H1 (cell line): ENCODE results near the gene HOXB4. TPM values are rescaled to one million over a fixed set of nuclear protein-coding genes. Genes with fewer than 3 reads are reported as not detected.

ENCODE experiments used
- BRCA1 ChIP-seq: IDR thresholded peaks from 2 replicates; pipeline ENCODE4 v1.6.1; 2012; ENCODE audit warnings: low read depth, low read length, improper control_type of control experiment
- CBX8 ChIP-seq: fragments of 300-800, 300-1000 bp; sonication (generic); IDR thresholded peaks from 2 replicates; pipeline ENCODE4 v1.7.1; 2016; ENCODE audit warnings: low read depth, low read length, borderline replicate concordance
- CREB1 ChIP-seq: IDR thresholded peaks from 2 replicates; pipeline ENCODE4 v1.6.1; 2012; ENCODE audit warnings: inconsistent platforms
- CTBP2 ChIP-seq: IDR thresholded peaks from 2 replicates; pipeline ENCODE4 v1.7.0; 2011; ENCODE audit warnings: borderline replicate concordance, mild to moderate bottlenecking, moderate library complexity, mixed read lengths, low read length; ENCODE audit not compliant: insufficient read depth, insufficient read length
- JUN ChIP-seq: IDR thresholded peaks from 2 replicates; pipeline ENCODE4 v1.6.1; 2011; ENCODE audit warnings: low read depth, mild to moderate bottlenecking, improper control_type of control experiment, low read length
- RNF2 ChIP-seq: fragments of 200-900, 300-1000 bp; sonication (generic); IDR thresholded peaks from 2 replicates; pipeline ENCODE4 v1.7.1; 2016; ENCODE audit warnings: borderline replicate concordance, low read depth, mild to moderate bottlenecking, antibody characterized with exemption, low read length; ENCODE audit not compliant: poor library complexity, severe bottlenecking; ENCODE audit errors: missing control alignments
- SUZ12 ChIP-seq: fragments of 200-600 bp; sonication (generic); IDR thresholded peaks from 2 replicates; pipeline ENCODE4 v1.6.1; 2012; ENCODE audit warnings: mild to moderate bottlenecking, inconsistent platforms, low read length, moderate library complexity, mixed read lengths
- TCF12 ChIP-seq: IDR thresholded peaks from 2 replicates; pipeline ENCODE4 v1.6.1; 2011; ENCODE audit warnings: low read depth, mild to moderate bottlenecking, low read length
- polyA plus RNA-seq, 7 experiments: library from polyadenylated mRNA; depleted of rRNA in 3 of 7; stranded (reverse) in 5 of 7; unstranded in 2 of 7; fragments of >200 nt in 5 of 7; fragments of 200-250 nt in 2 of 7; gene quantifications; 1 replicate in 5 of 7; 2 replicates in 1 of 7; 4 replicates in 1 of 7; pipeline versions ENCODE4 v1.2.1 to v1.2.3, GENCODE V29; 2011 to 2013; ENCODE audit warnings: missing spikeins in 2 of 7, mixed read lengths in 2 of 7
- total RNA-seq: library from RNA; stranded (reverse); fragmentation: NEBNext Ultra II Directional; extraction: Animal tissue kit (Norgen Biotek cat#: 25700); gene quantifications from 2 replicates; pipeline ENCODE4 v1.2.1, GENCODE V29; 2021
- TF ChIP-seq, protein P1 (sequence below): fragments of 300-600 bp; sonication (generic); IDR thresholded peaks from 2 replicates; pipeline ENCODE4 v1.7.1; 2012; ENCODE audit warnings: low read length, moderate library complexity, mild to moderate bottlenecking, inconsistent platforms; ENCODE audit not compliant: insufficient replicate concordance

The HOXB4 gene
- total and polyA plus RNA-seq, 2 of the 8 experiments (the other 6 are each of a cell fraction or from before 2014, with no cell fraction given), result not detected

DNA sequence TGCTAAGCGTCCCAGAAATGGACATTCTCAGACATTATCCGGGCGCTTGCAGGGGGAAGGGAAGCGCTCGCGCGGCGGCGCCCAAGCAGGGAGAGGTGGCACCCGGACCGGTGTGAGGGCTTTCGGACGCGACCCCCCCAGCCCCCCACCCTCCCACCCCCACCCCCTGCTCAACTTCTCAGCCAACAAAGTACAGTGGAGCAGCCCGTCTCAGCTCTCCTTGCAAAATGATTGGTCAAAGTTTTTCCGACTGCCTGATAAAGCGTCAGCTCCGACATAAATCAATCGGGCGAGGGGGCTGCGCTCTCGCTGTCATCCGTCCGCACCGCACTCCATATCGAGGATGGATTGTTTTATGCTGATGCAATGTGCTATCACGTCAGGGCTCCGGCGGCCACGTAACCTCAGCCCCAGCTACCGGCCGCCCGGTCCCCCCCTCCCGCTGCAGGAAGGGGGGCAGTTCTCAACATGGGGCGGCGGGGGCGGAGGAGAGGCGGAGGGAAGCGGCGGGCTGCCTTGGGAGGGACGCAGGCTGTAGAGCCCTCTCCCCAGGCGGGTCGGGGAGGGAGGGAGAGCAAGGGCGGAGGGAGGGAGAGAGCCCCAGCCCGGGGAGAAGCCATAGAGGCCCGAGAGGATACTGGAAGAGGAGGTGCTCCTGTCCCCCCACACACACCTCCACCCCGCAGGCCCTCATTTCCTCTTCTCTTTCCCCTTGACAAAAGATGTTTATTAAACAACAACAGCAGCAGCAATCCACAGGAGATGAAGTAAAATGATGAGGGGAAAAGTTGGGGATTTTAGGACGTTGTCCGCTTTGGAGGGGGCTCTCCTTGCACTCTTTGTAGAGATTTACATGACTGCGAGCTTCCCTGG is 48.3 kb upstream of the HOXB4 start, which contains the start of gene HOXB9 (continued):
- TF ChIP-seq, protein P1, sequence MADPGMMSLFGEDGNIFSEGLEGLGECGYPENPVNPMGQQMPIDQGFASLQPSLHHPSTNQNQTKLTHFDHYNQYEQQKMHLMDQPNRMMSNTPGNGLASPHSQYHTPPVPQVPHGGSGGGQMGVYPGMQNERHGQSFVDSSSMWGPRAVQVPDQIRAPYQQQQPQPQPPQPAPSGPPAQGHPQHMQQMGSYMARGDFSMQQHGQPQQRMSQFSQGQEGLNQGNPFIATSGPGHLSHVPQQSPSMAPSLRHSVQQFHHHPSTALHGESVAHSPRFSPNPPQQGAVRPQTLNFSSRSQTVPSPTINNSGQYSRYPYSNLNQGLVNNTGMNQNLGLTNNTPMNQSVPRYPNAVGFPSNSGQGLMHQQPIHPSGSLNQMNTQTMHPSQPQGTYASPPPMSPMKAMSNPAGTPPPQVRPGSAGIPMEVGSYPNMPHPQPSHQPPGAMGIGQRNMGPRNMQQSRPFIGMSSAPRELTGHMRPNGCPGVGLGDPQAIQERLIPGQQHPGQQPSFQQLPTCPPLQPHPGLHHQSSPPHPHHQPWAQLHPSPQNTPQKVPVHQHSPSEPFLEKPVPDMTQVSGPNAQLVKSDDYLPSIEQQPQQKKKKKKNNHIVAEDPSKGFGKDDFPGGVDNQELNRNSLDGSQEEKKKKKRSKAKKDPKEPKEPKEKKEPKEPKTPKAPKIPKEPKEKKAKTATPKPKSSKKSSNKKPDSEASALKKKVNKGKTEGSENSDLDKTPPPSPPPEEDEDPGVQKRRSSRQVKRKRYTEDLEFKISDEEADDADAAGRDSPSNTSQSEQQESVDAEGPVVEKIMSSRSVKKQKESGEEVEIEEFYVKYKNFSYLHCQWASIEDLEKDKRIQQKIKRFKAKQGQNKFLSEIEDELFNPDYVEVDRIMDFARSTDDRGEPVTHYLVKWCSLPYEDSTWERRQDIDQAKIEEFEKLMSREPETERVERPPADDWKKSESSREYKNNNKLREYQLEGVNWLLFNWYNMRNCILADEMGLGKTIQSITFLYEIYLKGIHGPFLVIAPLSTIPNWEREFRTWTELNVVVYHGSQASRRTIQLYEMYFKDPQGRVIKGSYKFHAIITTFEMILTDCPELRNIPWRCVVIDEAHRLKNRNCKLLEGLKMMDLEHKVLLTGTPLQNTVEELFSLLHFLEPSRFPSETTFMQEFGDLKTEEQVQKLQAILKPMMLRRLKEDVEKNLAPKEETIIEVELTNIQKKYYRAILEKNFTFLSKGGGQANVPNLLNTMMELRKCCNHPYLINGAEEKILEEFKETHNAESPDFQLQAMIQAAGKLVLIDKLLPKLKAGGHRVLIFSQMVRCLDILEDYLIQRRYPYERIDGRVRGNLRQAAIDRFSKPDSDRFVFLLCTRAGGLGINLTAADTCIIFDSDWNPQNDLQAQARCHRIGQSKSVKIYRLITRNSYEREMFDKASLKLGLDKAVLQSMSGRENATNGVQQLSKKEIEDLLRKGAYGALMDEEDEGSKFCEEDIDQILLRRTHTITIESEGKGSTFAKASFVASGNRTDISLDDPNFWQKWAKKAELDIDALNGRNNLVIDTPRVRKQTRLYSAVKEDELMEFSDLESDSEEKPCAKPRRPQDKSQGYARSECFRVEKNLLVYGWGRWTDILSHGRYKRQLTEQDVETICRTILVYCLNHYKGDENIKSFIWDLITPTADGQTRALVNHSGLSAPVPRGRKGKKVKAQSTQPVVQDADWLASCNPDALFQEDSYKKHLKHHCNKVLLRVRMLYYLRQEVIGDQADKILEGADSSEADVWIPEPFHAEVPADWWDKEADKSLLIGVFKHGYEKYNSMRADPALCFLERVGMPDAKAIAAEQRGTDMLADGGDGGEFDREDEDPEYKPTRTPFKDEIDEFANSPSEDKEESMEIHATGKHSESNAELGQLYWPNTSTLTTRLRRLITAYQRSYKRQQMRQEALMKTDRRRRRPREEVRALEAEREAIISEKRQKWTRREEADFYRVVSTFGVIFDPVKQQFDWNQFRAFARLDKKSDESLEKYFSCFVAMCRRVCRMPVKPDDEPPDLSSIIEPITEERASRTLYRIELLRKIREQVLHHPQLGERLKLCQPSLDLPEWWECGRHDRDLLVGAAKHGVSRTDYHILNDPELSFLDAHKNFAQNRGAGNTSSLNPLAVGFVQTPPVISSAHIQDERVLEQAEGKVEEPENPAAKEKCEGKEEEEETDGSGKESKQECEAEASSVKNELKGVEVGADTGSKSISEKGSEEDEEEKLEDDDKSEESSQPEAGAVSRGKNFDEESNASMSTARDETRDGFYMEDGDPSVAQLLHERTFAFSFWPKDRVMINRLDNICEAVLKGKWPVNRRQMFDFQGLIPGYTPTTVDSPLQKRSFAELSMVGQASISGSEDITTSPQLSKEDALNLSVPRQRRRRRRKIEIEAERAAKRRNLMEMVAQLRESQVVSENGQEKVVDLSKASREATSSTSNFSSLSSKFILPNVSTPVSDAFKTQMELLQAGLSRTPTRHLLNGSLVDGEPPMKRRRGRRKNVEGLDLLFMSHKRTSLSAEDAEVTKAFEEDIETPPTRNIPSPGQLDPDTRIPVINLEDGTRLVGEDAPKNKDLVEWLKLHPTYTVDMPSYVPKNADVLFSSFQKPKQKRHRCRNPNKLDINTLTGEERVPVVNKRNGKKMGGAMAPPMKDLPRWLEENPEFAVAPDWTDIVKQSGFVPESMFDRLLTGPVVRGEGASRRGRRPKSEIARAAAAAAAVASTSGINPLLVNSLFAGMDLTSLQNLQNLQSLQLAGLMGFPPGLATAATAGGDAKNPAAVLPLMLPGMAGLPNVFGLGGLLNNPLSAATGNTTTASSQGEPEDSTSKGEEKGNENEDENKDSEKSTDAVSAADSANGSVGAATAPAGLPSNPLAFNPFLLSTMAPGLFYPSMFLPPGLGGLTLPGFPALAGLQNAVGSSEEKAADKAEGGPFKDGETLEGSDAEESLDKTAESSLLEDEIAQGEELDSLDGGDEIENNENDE, result no peak
- TF ChIP-seq JUN (no peak), CREB1 (peak; percentile 40; the same call in 1 of the 2 replicates), BRCA1 (no peak), SUZ12 (no peak; the same call in 1 of the 2 replicates), CBX8 (peak; percentile 68; the same call in 1 of the 2 replicates), RNF2 (peak; percentile 97), CTBP2 (no peak), TCF12 (no peak)
